Thyroid gland (tissue), 4 donors: ENCODE measurements around the gene GUCY1B1.

Source experiments
- POLR2A ChIP-seq, 2 donors: fragments of 450-650 bp; IDR thresholded peaks; one replicate each; pipeline ENCODE4 v1.6.1; 2017; ENCODE audit warnings: antibody characterized with exemption in 2 of 2, mild to moderate bottlenecking in 2 of 2, moderate library complexity in 1 of 2
- TF ChIP-seq, protein P1 (sequence below), 6 experiments: fragments of 200-600 bp in 3 of 6; fragments of 450-650 bp in 3 of 6; sonication (generic) in 3 of 6; IDR thresholded peaks; one replicate each; pipeline ENCODE4 v1.5.1; 2016 to 2019; ENCODE audit warnings: antibody characterized with exemption in 6 of 6, mild to moderate bottlenecking in 2 of 6, inconsistent platforms in 1 of 6, moderate library complexity in 1 of 6

DNA sequence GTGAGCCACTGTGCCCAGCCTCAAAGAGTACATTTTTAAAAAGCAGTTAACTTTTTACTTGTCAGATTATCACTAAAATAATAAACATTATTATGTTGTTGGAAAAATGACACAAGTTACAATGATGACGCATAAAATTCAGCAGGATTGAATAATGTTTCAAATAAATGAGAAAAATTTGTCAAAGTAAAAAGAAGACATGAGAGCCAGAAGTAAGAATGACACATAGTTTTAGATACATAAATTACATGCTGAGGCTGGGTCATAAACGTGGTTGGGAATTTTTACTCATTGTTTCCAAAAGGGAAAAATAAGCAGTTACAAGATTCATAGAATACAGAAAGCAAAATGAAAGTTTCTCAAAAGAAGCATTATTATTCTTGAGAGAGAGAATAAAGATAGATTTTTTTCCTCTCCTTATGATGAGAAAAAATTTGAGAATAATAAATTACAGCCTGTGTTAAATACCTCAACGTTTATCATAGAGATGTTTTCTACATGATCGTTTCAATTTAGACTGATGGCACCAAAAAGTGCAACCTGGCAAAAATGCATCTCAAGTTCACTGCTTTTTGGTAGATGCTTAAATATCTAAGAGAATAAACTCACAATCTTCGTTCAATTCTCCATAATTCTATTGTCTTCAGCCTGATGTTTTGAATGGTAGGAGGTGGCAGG, 40.4 kb downstream of the GUCY1B1 start:
- TF ChIP-seq, protein P1, sequence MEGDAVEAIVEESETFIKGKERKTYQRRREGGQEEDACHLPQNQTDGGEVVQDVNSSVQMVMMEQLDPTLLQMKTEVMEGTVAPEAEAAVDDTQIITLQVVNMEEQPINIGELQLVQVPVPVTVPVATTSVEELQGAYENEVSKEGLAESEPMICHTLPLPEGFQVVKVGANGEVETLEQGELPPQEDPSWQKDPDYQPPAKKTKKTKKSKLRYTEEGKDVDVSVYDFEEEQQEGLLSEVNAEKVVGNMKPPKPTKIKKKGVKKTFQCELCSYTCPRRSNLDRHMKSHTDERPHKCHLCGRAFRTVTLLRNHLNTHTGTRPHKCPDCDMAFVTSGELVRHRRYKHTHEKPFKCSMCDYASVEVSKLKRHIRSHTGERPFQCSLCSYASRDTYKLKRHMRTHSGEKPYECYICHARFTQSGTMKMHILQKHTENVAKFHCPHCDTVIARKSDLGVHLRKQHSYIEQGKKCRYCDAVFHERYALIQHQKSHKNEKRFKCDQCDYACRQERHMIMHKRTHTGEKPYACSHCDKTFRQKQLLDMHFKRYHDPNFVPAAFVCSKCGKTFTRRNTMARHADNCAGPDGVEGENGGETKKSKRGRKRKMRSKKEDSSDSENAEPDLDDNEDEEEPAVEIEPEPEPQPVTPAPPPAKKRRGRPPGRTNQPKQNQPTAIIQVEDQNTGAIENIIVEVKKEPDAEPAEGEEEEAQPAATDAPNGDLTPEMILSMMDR (IDR thresholded peaks at IDR 0.05): no peak
- TF ChIP-seq POLR2A (IDR thresholded peaks at IDR 0.05): no peak
